ENCODE measurements around the gene C1QTNF6.

- TF ChIP-seq, protein P1, sequence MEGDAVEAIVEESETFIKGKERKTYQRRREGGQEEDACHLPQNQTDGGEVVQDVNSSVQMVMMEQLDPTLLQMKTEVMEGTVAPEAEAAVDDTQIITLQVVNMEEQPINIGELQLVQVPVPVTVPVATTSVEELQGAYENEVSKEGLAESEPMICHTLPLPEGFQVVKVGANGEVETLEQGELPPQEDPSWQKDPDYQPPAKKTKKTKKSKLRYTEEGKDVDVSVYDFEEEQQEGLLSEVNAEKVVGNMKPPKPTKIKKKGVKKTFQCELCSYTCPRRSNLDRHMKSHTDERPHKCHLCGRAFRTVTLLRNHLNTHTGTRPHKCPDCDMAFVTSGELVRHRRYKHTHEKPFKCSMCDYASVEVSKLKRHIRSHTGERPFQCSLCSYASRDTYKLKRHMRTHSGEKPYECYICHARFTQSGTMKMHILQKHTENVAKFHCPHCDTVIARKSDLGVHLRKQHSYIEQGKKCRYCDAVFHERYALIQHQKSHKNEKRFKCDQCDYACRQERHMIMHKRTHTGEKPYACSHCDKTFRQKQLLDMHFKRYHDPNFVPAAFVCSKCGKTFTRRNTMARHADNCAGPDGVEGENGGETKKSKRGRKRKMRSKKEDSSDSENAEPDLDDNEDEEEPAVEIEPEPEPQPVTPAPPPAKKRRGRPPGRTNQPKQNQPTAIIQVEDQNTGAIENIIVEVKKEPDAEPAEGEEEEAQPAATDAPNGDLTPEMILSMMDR (conservative IDR thresholded peaks at IDR 0.05; ENCODE audit: low read length), result no peak
- TF ChIP-seq EZH2phosphoT487 (IDR thresholded peaks at IDR 0.05; ENCODE audit: borderline replicate concordance), result no peak
Observed at GRCh38 chr22:37224757-37225420, 36.8 kb upstream of the C1QTNF6 start.

All from Loucy (cell line).